A673 (cell line): Measurements from ENCODE around the gene PLLP. TPM values are rescaled to one million over a fixed set of nuclear protein-coding genes. Genes with fewer than 3 reads are reported as not detected.

ENCODE experiments used
- BruUV-seq: library from RNA; stranded (reverse); fragments of 400-500 nt; replicated peaks from 2 replicates; lab custom pipeline; 2021; lab: Mats Ljungman, UMichigan
- CTCF ChIA-PET: fragments of 300-600 bp; sonication (Branson Sonifier 250); formaldehyde crosslinking; loops from one replicate; lab custom pipeline; 2022; ENCODE audit warnings: antibody characterized with exemption; lab: Charles Lee
- POLR2A ChIA-PET: fragments of 300-600 bp; sonication (Branson Sonifier 250); formaldehyde crosslinking; loops from one replicate; lab custom pipeline; 2022; ENCODE audit warnings: antibody characterized with exemption; ENCODE audit not compliant: low non-redundant PET; lab: Charles Lee
- DNase-seq: peaks from one replicate; pipeline ENCODE4 v3.0.0-alpha.2; 2015; ENCODE audit warnings: low spot score
- H3K27ac ChIP-seq: fragments of 200-600 bp; sonication (generic); 2 replicates; pipeline ENCODE4 v1.5.1; 2016; ENCODE audit warnings: mixed run types, low read depth, mild to moderate bottlenecking, mixed read lengths, antibody characterized with exemption, low read length; ENCODE audit not compliant: poor library complexity, severe bottlenecking
- H3K27me3 ChIP-seq: fragments of 200-600 bp; sonication (generic); replicated peaks from 2 replicates; pipeline ENCODE4 v1.6.1; 2017; ENCODE audit warnings: mixed run types, low read depth, mild to moderate bottlenecking, mixed read lengths, antibody characterized with exemption, low read length; ENCODE audit not compliant: insufficient read depth, poor library complexity
- H3K36me3 ChIP-seq: fragments of 200-600 bp; sonication (generic); 2 replicates; pipeline ENCODE4 v1.6.1; 2016; ENCODE audit warnings: mixed run types, mild to moderate bottlenecking, mixed read lengths, antibody characterized with exemption, low read length; ENCODE audit not compliant: insufficient read depth, poor library complexity, severe bottlenecking
- H3K4me1 ChIP-seq: fragments of 200-600 bp; sonication (generic); 2 replicates; pipeline ENCODE4 v1.6.1; 2017; ENCODE audit warnings: mixed run types, mild to moderate bottlenecking, mixed read lengths, antibody characterized with exemption, low read length; ENCODE audit not compliant: insufficient read depth, poor library complexity, severe bottlenecking
- H3K4me3 ChIP-seq: fragments of 200-600 bp; sonication (generic); 2 replicates; pipeline ENCODE4 v1.5.1; 2016; ENCODE audit warnings: low read depth, mixed run types, mild to moderate bottlenecking, mixed read lengths, low read length; ENCODE audit not compliant: poor library complexity, severe bottlenecking
- H3K9me3 ChIP-seq: fragments of 200-600 bp; sonication (generic); 2 replicates; pipeline ENCODE4 v1.6.1; 2016; ENCODE audit warnings: mixed run types, low read depth, mild to moderate bottlenecking, mixed read lengths, antibody characterized with exemption, low read length; ENCODE audit not compliant: poor library complexity, severe bottlenecking
- CTCF ChIP-seq: fragments of 300-800, 200-600 bp; sonication (generic); conservative IDR thresholded peaks from 2 replicates; pipeline ENCODE4 v1.5.1; 2017; ENCODE audit warnings: low read depth, mild to moderate bottlenecking, antibody characterized with exemption, low read length, moderate library complexity, mixed read lengths
- EZH2 ChIP-seq: fragments of 200-600 bp; sonication (generic); IDR thresholded peaks from 2 replicates; pipeline ENCODE4 v1.6.1; 2017; ENCODE audit warnings: borderline replicate concordance, low read depth, mild to moderate bottlenecking, mixed read lengths, antibody characterized with exemption, low read length; ENCODE audit not compliant: poor library complexity, severe bottlenecking
- intact Hi-C: fragments of 100-400 bp; cut with micrococcal nuclease; formaldehyde crosslinking; loops from one replicate; pipeline ENCODE4 v1.10.0; 2022; ENCODE audit not compliant: unreplicated experiment
- total RNA-seq: library from RNA; stranded (reverse); gene quantifications from 2 replicates; pipeline ENCODE4 v1.2.3, GENCODE V29; 2021

Gene PLLP
- total RNA-seq, 1 experiment from 2014 or later: 1.1 TPM

GRCh38 chr16:57303910-57304168 is 19.4 kb upstream of the PLLP start:
- no TSS peak for BruUV-seq
- Histone ChIP-seq H3K4me3 (no peak overlapping the region), H3K9me3 (no peaks in the 10 kb centered on the region), H3K4me1 (peaks cover 4% of the 10 kb centered on the region), H3K27ac (no peak overlapping the region), H3K27me3 (no peaks in the 10 kb centered on the region), H3K36me3 (no peaks in the 10 kb centered on the region)
- DNase-seq: no peak
- intact Hi-C loops: no loop called here
- TF ChIP-seq EZH2 (no peak), CTCF (no peak)
- CTCF ChIA-PET: interaction anchor here (3.1 kb wide), 1 partner anchor 113 kb away, joined by 13 read pairs; no protein-coding TSS in a partner anchor
- POLR2A ChIA-PET: no interaction called here

- Histone ChIP-seq H3K4me3 (no peak overlapping the region), H3K9me3 (no peaks in the 10 kb centered on the region), H3K27ac (no peak overlapping the region), H3K36me3 (no peaks in the 10 kb centered on the region), H3K27me3 (no peaks in the 10 kb centered on the region), H3K4me1 (peaks cover 4% of the 10 kb centered on the region)
- no peak for DNase-seq
- intact Hi-C loops: no loop called here
- TF ChIP-seq EZH2 (no peak), CTCF (no peak)
- ChIA-PET CTCF (interaction anchor here (0.6 to 3.1 kb wide), 2 partner anchors 114 to 214 kb away, joined by 5 to 13 read pairs; no protein-coding TSS in a partner anchor), POLR2A (no interaction called here)
- no TSS peak for BruUV-seq
Observed at GRCh38 chr16:57303021-57303909, 18.8 kb upstream of the PLLP start.

- TF ChIP-seq CTCF (no peak), EZH2 (no peak)
- Histone ChIP-seq H3K4me3 (peak overlapping the region; percentile 60), H3K27ac (no peak overlapping the region), H3K27me3 (no peaks in the 10 kb centered on the region), H3K4me1 (peaks cover 4% of the 10 kb centered on the region), H3K36me3 (no peaks in the 10 kb centered on the region), H3K9me3 (no peaks in the 10 kb centered on the region)
- BruUV-seq: no TSS peak
- intact Hi-C loops: loop anchor here (2.0 kb wide), 1 partner anchor 216 kb away; no protein-coding TSS in a partner anchor
- CTCF ChIA-PET: interaction anchor here (0.7 to 3.1 kb wide), 4 partner anchors 116 to 219 kb away, joined by 4 to 25 read pairs (median 12); no protein-coding TSS in a partner anchor
- POLR2A ChIA-PET: no interaction called here
- DNase-seq: no peak
Observed at GRCh38 chr16:57301126-57301817, 16.8 kb upstream of the PLLP start.
